ENCODE data around the gene EXOC7.

- TF ChIP-seq, protein P1, sequence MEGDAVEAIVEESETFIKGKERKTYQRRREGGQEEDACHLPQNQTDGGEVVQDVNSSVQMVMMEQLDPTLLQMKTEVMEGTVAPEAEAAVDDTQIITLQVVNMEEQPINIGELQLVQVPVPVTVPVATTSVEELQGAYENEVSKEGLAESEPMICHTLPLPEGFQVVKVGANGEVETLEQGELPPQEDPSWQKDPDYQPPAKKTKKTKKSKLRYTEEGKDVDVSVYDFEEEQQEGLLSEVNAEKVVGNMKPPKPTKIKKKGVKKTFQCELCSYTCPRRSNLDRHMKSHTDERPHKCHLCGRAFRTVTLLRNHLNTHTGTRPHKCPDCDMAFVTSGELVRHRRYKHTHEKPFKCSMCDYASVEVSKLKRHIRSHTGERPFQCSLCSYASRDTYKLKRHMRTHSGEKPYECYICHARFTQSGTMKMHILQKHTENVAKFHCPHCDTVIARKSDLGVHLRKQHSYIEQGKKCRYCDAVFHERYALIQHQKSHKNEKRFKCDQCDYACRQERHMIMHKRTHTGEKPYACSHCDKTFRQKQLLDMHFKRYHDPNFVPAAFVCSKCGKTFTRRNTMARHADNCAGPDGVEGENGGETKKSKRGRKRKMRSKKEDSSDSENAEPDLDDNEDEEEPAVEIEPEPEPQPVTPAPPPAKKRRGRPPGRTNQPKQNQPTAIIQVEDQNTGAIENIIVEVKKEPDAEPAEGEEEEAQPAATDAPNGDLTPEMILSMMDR (IDR thresholded peaks at IDR 0.05): no peak
- TF ChIP-seq POLR2A (IDR thresholded peaks at IDR 0.05) (no peak), POLR2AphosphoS5 (IDR thresholded peaks at IDR 0.05) (no peak)
These were observed 21.7 kb upstream of the EXOC7 start for GRCh38 chr17:76125391-76125675.
